Gastrocnemius medialis (tissue), 4 donors: ENCODE results near the gene PLEKHG3. TPM values are rescaled to one million over a fixed set of nuclear protein-coding genes. Genes with fewer than 3 reads are reported as not detected.

ENCODE experiments used
- ATAC-seq, 2 donors: fragments of 150-250 bp; one replicate each; pipeline ENCODE4 v1.9.1; 2016
- DNase-seq, 2 donors: peaks; one replicate each; pipeline ENCODE4 v3.0.0-alpha.2; 2019
- H3K27ac ChIP-seq, 4 donors: fragments of 200-600 bp; sonication (generic); 1 replicate in 1 of 4; 2 replicates in 3 of 4; pipeline ENCODE4 v1.5.1; 2016 to 2018; ENCODE audit warnings: mild to moderate bottlenecking in 2 of 4, moderate library complexity in 1 of 4
- H3K27me3 ChIP-seq, 3 donors: fragments of 200-600 bp; sonication (generic) in 2 of 3; 1 replicate in 1 of 3; 2 replicates in 2 of 3; pipeline versions ENCODE4 v1.5.1 to v1.6.0; 2016 to 2019; ENCODE audit warnings: mild to moderate bottlenecking in 1 of 3, moderate library complexity in 1 of 3
- H3K36me3 ChIP-seq, 2 donors: fragments of 200-600 bp; sonication (generic) in 1 of 2; one replicate each; pipeline ENCODE4 v1.5.1; 2017 to 2018
- H3K4me1 ChIP-seq, 2 donors: fragments of 200-600 bp; sonication (generic) in 1 of 2; one replicate each; pipeline ENCODE4 v1.5.1; 2016 to 2017; ENCODE audit warnings: mild to moderate bottlenecking in 2 of 2
- H3K4me3 ChIP-seq, 4 donors: fragments of 200-600 bp; sonication (generic) in 3 of 4; 1 replicate in 1 of 4; 2 replicates in 3 of 4; pipeline ENCODE4 v1.5.1; 2016 to 2019; ENCODE audit warnings: mild to moderate bottlenecking in 2 of 4
- H3K9me3 ChIP-seq, 3 donors: fragments of 200-600 bp; sonication (generic) in 2 of 3; 1 replicate in 1 of 3; 2 replicates in 2 of 3; pipeline ENCODE4 v1.5.1; 2016 to 2019
- POLR2A ChIP-seq, 2 donors: fragments of 450-650 bp; IDR thresholded peaks; one replicate each; pipeline ENCODE4 v1.6.1; 2017; ENCODE audit warnings: antibody characterized with exemption in 2 of 2, mild to moderate bottlenecking in 2 of 2, moderate library complexity in 2 of 2
- in situ Hi-C, 4 donors: fragments of 200-750 bp; cut with MboI; loops; one replicate each; pipeline versions ENCODE4 v1.15.0 to v1.8.0; 2017; ENCODE audit warnings: low sequenced_read_pairs in 4 of 4
- intact Hi-C: fragments of 100-400 bp; cut with DNase I; formaldehyde crosslinking; loops from one replicate; pipeline ENCODE4 v1.15.1; 2023; ENCODE audit warnings: low total_unique reads
- total RNA-seq, 4 donors: library from RNA; depleted of rRNA; stranded (reverse); fragments of >200 nt; gene quantifications; one replicate each; pipeline versions ENCODE4 v1.1.0 to v1.2.3, GENCODE V29; 2016
- TF ChIP-seq, protein P1 (sequence below), 5 experiments: fragments of 450-650 bp in 3 of 5; fragments of 200-600 bp in 2 of 5; sonication (generic) in 2 of 5; IDR thresholded peaks in 4 of 5; conservative IDR thresholded peaks in 1 of 5; 1 replicate in 4 of 5; 2 replicates in 1 of 5; pipeline ENCODE4 v1.5.1; 2016 to 2019; ENCODE audit warnings: antibody characterized with exemption in 5 of 5, mild to moderate bottlenecking in 3 of 5, moderate library complexity in 3 of 5

Gene PLEKHG3
- total RNA-seq, 4 donors from 2014 or later: 8.8 to 18.8 (median 14.5) TPM

DNA sequence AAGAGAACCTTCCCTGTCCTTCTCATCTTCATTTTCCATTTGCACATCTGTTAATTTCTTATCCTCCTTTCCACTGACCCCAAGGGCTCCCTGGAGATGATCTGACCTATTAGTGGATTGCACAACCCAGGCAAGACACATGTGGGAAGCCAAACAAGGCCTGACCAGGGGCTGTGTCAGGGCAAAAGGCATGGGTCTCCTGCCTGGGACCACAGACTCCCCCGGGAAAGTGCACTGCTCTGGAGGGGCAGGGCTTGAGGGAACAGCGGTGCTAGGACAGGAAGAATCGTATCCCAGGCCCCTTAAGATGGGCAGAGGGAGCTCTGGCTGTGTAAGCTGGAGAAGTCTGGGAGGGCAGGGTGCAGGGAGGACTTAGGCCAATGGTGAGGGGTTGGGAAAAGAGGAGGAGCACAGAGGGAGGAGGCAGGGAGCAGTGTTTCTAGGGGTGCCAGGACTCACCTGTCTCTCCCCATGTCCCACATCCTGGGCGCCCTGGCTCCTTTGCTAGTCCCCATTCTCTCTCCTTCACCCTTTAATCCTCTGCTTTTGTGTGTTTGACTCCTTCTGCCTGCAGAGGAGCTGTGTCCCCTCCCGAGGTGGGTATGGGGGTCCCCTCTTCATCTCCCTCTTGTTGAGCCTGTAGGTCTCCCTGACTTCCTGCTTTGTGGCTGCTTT is 25.3 kb downstream of the PLEKHG3 start:
- Histone ChIP-seq H3K27ac (peak overlapping the region; percentile 27 to 65 (median 47)), H3K4me1 (no peaks in the 10 kb centered on the region), H3K36me3 (no peaks in the 10 kb centered on the region), H3K9me3 (no peaks in the 10 kb centered on the region), H3K4me3 (no peak overlapping the region), H3K27me3 (no peaks in the 10 kb centered on the region)
- DNase-seq: peak in 1 of 2 donors; percentile 47
- in situ Hi-C loops (no loop called here), intact Hi-C loops (no loop called here)
- TF ChIP-seq POLR2A (IDR thresholded peaks at IDR 0.05): no peak
- TF ChIP-seq, protein P1, sequence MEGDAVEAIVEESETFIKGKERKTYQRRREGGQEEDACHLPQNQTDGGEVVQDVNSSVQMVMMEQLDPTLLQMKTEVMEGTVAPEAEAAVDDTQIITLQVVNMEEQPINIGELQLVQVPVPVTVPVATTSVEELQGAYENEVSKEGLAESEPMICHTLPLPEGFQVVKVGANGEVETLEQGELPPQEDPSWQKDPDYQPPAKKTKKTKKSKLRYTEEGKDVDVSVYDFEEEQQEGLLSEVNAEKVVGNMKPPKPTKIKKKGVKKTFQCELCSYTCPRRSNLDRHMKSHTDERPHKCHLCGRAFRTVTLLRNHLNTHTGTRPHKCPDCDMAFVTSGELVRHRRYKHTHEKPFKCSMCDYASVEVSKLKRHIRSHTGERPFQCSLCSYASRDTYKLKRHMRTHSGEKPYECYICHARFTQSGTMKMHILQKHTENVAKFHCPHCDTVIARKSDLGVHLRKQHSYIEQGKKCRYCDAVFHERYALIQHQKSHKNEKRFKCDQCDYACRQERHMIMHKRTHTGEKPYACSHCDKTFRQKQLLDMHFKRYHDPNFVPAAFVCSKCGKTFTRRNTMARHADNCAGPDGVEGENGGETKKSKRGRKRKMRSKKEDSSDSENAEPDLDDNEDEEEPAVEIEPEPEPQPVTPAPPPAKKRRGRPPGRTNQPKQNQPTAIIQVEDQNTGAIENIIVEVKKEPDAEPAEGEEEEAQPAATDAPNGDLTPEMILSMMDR (IDR thresholded peaks at IDR 0.05 in 4 of 5, conservative IDR thresholded peaks at IDR 0.05 in 1 of 5): no peak
- ATAC-seq: peak; percentile 47 to 67

DNA sequence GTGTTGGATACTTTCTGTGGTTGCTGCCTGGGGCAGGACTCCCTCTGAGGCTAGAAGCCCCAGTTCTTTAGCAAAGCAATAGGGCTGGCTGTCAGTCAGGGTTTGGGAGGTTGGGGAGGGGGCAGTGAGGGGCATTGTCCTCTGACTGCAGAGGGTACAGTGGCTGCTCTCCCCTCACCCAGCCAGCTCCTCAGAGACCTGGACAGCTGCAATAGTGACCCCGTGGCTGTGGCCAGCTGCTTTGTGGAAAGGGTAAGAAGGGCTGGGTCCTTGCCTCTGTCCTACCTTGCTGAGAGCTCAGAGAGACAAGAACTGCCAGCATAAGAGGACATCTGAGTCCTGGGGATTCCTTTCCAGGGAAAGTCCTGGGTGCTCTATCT is 25.8 kb downstream of the PLEKHG3 start:
- in situ Hi-C loops: no loop called here
- Histone ChIP-seq H3K27me3 (no peaks in the 10 kb centered on the region), H3K9me3 (no peaks in the 10 kb centered on the region), H3K4me3 (no peak overlapping the region), H3K36me3 (no peaks in the 10 kb centered on the region), H3K4me1 (no peaks in the 10 kb centered on the region), H3K27ac (peak overlapping the region in 3 of 4 donors; percentile 43 to 50 (median 44))
- intact Hi-C loops: no loop called here
- DNase-seq (no peak), ATAC-seq (no peak)
- TF ChIP-seq, protein P1 (IDR thresholded peaks at IDR 0.05 in 4 of 5, conservative IDR thresholded peaks at IDR 0.05 in 1 of 5): no peak
- TF ChIP-seq POLR2A (IDR thresholded peaks at IDR 0.05): no peak

DNA sequence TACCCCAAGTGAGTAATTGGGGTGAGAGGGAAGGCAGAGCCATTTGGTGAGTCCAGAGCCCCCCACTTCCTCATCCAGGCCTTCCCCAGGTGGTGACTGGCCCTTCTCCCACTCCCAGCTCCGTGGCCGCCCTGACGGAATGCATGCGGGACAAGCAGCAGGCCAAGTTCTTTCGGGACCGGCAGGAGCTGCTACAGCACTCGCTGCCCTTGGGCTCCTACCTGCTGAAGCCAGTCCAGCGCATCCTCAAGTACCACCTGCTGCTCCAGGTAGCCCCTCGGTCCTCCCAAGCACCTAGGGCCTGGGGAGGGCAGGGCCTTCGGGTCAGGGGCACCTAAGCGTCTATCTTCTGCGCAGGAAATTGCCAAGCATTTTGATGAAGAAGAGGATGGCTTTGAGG is 26.5 kb downstream of the PLEKHG3 start:
- in situ Hi-C loops (no loop called here), intact Hi-C loops (no loop called here)
- no peaks in the 10 kb centered on the region for H3K27me3 ChIP-seq
- H3K36me3 ChIP-seq: no peaks in the 10 kb centered on the region
- H3K4me3 ChIP-seq: no peak overlapping the region
- TF ChIP-seq, protein P1 (IDR thresholded peaks at IDR 0.05 in 4 of 5, conservative IDR thresholded peaks at IDR 0.05 in 1 of 5): no peak
- TF ChIP-seq POLR2A (IDR thresholded peaks at IDR 0.05): no peak
- H3K27ac ChIP-seq: no peak overlapping the region
- no peaks in the 10 kb centered on the region for H3K4me1 ChIP-seq
- DNase-seq (no peak), ATAC-seq (no peak)
- no peaks in the 10 kb centered on the region for H3K9me3 ChIP-seq

DNA sequence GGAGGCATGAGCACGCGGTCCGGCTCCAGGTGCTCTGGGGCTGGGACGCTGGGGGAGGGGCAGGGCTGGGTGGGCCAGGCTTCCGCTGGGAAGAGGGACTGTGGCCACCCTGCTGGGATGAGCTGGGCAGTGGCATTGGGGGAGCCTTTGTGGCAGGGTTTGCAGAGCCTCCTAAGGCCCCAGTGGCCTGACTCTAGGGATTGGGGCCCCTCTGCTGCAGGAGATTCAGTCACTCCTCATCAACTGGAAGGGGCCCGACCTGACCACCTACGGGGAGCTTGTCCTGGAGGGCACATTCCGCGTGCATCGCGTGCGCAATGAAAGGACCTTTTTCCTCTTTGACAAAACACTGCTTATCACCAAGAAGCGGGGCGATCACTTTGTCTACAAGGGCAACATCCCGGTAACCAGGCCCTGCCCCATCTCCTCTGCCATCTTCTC is 26.9 kb downstream of the PLEKHG3 start:
- Histone ChIP-seq H3K9me3 (no peaks in the 10 kb centered on the region), H3K27ac (no peak overlapping the region), H3K4me1 (no peaks in the 10 kb centered on the region), H3K27me3 (no peaks in the 10 kb centered on the region), H3K36me3 (no peaks in the 10 kb centered on the region), H3K4me3 (no peak overlapping the region)
- intact Hi-C loops (no loop called here), in situ Hi-C loops (no loop called here)
- no peak for DNase-seq
- no peak for ATAC-seq
- TF ChIP-seq, protein P1 (IDR thresholded peaks at IDR 0.05 in 4 of 5, conservative IDR thresholded peaks at IDR 0.05 in 1 of 5): no peak
- no peak for TF ChIP-seq POLR2A (IDR thresholded peaks at IDR 0.05)

DNA sequence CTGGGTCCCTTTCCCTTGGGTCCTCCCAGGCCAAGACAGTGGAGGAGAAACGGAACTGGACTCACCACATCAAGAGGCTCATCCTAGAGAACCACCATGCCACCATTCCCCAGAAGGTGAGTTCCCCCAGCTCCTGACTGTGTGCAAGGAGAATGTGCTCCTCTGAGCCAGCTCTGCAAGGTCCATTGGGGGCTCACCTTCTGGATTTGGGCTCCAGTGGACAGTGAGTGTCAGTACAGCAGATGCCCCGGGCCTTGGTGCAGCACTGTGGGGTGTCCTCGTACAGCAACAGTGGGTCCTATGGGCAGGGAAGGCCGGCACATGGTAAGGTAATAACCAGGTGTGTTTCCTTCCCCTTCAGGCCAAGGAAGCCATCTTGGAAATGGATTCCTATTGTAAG is 27.8 kb downstream of the PLEKHG3 start:
- Histone ChIP-seq H3K27ac (no peak overlapping the region), H3K27me3 (no peaks in the 10 kb centered on the region), H3K4me3 (no peak overlapping the region), H3K36me3 (no peaks in the 10 kb centered on the region), H3K4me1 (peaks cover 0 to 4% of the 10 kb centered on the region in 2 donors), H3K9me3 (no peaks in the 10 kb centered on the region)
- in situ Hi-C loops: no loop called here
- DNase-seq: no peak
- intact Hi-C loops: no loop called here
- no peak for ATAC-seq
- TF ChIP-seq POLR2A (IDR thresholded peaks at IDR 0.05): no peak
- TF ChIP-seq, protein P1 (IDR thresholded peaks at IDR 0.05 in 4 of 5, conservative IDR thresholded peaks at IDR 0.05 in 1 of 5): no peak
